DMS53 treated with DMSO at 0.1 percent for 48 hours (cell line): Measurements from ENCODE around the gene DCTN3.
"Not testable (repeated sequence)": the region's sequence is repeated elsewhere in the genome, so short reads cannot be mapped to it uniquely, and the experiment has no call there.

Source experiments
- DNase-seq: peaks from one replicate; lab custom pipeline; 2025; ENCODE audit not compliant: unreplicated experiment; lab: John Stamatoyannopoulos, UW

The DCTN3 gene

DNA sequence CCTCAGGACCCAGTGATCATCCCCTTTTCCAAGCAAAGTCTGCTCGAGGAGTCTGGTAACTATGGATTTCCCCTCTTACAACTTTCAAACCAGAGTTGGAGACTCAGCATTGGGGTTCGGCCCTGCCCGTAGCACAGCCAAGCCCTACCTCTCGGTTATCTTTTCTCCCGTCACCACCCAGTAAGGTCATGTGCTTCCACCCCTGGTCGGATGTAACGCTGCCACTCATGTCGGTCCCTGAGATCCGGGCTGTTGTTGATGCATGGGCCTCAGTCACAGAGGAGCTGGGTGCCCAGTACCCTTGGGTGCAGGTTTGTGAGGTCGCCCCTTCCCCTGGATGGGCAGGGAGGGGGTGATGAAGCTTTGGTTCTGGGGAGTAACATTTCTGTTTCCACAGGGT is 27.4 kb upstream of the DCTN3 start:
- DNase-seq: no peak

DNA sequence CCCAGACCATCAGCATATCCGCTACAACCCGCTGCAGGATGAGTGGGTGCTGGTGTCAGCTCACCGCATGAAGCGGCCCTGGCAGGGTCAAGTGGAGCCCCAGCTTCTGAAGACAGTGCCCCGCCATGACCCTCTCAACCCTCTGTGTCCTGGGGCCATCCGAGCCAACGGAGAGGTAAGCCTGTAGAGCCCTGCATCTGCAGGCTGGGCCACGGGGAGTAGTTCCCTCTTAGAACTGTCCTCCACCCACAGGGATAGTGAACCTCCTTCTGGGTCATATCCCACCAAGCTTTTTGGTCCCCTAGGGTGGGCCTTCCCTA is 26.7 kb upstream of the DCTN3 start:
- no peak for DNase-seq

DNA sequence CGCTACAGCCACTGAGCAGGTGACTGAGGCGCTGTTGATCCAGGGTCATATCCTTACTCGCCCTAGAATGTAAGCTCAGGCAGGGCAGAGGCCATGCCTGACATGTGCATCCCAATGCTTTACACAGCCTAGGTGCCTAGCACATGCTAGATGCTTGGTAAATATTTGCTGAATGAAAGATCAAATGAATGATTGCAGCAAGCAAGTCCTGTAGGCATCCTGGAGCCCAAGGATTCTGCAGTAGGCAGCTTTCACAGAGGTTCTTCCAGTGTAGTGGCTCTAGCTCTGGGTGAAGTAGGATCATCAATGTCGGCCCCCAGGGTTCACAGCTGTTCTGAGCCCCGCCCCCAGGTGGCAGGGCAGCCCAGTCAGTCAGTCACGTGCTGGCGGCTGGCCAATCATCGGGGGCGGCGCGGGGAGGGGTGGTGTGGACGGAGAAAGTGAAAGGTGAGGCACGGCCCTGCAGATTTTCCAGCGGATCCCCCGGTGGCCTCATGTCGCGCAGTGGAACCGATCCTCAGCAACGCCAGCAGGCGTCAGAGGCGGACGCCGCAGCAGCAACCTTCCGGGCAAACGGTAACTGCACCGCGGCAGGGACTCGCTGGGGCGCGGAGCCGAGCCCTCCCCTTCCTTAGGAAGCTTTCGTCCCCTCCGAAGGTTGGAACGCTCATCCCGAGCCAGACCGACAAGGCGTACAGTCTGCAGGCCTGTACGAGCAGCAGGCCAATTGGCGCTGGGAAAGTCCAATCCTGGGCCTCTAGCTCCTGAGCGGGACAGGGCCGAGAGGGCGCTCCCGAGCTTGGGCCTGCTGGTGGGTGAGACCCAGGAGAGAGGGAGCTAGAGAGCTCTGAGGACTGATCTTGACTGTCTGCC is 26.2 kb upstream of the DCTN3 start, which contains the start of gene GALT:
TSS of gene GALT (plus strand) at position 465 of the 873 bp plus-strand sequence. CDS start at position 495, 30 bp downstream.
- peak; percentile 63 for DNase-seq

DNA sequence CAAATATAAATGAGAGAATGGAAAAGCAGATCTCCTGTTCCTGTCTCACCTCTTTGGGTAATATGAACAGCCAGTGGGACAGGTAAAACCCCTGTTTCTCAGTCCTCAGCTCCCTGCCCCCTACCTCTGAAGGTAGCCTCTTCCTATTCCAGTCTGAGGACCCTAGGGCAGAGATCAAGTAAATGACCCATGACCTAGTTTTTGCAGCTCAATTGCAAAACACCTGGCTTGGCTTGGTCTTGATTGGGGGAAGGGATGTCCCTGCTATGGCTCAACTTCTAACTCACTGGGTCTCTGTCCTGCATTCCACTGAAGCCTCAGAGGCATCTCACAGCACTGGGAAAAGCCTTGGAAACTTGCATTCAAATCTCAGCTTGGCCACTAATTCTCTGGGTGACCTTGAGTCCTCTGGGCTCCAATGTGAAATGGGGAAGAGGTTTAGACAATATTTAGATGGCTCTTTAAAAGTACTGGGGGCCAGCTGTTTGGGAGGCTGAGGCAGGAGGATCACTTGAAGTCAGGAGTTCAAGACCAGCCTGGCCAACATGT is 24.5 kb upstream of the DCTN3 start:
- DNase-seq: no peak

DNA sequence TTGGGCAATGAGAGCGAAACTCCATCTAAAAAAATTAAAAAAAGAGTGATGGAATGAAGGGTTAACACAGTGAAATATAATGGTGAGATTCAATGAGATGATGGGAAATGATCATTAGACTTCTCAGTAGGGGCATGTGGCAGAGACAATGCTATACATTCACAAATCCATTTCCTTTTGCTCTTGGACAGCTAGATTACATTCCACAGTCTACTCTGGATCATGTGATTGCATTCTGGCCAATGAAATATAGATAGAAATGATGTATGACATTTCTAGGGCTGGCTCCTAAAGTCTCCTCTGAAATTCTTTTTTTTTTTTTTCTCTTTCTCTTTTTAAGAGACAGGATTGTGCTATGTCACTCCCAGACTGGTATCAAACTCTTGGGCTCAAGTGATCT is 22.4 kb upstream of the DCTN3 start:
- no peak for DNase-seq

DNA sequence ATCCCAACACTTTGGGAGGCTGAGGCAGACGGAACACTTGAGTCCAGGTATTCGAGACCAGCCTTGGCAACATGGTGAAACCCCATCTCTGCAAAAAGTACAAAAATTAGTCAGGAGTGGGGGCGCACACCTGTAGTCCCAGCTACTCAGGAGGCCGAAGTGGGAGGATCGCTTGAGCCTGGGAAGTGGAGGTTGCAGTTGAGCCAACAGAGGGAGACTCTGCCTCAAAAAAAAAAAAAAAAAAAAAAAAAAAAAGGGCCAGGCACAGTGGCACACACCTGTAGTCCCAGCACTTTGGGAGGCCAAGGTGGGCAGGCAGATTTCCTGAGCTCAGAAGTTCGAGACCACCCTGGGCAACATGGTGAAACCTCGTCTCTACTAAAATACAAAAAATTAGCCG is 19.0 kb upstream of the DCTN3 start:
- not testable (repeated sequence) for DNase-seq

DNA sequence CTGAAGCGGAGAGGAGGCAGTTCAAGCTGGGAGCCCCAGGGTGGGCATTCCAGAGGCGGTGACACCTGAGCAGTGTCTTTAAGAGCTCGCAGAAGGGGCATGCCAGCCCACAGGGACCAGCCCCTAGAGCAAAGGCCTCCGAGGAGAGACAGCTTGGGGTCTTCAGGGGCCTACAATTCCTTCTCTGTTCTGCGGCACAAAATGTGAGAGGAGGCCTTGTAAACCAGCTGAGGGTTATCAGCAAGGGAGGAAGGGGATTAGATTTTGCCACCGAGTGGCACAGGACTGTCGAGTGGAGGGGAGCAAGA is 17.8 kb upstream of the DCTN3 start:
- no peak for DNase-seq

DNA sequence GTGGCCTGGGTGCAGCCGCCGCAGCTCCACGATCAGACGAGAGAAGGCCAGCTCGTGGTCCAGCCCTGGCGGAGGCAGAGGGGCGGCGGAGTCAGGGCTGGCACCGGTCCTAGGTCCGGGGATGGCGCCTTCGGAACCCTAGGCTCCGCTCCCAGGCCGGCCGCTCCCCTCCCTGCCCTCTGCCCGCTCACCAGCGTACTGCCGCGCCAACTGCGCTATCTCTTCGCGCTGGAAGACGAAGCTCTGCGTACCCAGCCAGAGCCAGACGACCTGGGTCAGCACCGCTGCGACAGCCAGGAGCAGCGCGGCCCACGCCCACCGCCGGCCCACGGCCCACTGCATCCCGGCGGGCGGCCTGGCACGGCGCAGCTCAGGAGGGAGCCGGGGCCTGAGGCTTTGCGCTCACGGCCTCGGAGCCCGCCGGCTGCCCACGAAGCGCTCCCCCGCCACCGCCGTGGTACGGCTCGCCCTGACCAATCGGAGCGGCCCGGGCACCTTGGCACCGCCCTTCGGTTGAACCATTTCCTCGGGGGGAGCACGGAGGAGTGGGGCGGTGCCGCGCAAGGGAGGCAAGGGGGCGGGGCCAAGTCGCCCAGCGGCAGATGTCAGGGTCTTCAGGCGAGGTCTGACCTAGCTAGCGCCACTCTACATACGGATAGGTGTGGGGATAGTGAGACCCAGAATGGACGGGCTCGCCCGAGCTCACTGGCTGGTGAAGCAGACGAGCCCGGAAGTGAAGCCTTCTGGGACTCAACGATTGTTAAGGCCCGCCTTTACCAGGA is 17.3 kb upstream of the DCTN3 start, which contains the start of gene SIGMAR1:
TSS of gene SIGMAR1 (minus strand) at position 432 of the 782 bp plus-strand sequence. CDS start at position 342, 90 bp downstream.
- DNase-seq: peak; percentile 35

DNA sequence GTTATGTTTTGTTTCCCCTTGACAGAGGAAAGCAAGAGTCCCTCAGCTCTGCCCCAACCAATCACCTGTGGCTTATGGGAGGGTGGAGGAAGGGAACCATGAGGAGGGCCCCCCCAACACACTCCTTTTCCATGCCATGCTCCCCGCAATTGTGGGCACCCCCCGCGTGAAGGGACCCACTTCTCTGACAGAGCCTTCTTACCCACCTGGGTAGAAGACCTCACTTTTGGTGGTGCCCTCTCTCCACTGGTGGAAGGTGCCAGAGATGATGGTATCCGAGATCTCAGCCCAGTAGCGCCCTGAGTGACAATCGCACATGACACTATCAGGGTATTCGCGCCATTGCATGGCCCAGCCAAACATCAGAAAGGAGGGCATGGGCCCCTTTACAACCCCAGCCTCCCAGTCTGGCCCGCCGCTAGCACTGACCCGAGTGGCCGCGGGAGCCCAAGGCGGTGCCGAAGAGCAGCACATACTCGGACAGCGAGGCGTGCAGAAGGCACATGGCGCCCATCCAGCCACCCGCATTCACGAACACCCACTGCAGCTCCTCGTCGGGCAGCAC is 16.6 kb upstream of the DCTN3 start:
- DNase-seq: no peak

DNA sequence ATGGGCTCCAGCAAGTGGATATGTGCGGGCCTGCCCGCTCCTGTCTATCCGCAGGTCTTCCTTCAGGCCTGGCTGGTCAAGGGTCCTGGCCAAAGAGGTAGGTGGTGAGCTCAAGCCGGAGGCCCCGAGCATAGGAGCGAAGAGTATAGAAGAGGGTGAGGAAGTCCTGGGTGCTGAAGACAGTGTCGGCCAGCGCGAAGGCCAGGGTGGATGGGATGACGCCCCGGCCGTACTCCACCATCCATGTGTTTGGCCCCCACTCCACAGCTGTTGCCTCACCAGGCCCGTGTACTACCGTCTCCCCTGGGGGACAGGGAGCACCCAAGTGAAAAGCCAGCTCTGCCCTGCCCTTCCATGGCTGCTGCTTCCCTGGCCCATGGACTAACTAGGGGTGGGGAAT is 15.3 kb upstream of the DCTN3 start:
- no peak for DNase-seq

DNA sequence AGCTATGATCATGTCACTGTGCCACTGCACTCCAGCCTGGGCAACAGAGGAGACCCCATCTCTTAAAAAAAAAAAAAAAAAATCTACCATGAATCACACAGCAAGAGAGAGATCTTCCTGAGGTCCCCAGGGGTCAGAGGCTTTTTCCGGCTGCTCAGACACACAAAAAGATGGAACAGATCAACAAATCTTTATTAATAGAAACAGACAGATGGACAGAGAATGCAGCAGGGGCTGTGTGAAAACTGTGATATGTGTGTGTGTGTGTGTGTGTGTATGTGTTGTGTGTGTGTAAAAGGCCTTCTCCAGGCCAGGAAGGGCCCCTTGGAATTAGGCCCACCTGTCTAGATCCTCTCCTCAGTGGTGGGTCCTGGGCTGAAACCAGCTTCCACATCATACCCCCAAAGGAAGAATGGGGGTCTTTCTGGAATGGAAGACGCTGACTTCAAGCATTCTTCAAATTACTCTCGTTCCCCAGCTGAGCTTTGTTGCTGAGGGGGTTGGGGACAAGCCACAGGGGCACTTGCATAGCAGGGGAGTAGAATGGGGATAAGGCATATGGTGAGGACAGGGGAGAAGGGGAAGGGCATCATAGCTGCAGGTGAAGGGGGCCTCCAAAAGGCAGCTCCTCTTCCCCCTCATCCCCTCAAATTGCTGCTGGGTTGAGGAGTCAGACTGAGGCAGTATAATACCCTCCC is 14.4 kb upstream of the DCTN3 start:
- DNase-seq: no peak

DNA sequence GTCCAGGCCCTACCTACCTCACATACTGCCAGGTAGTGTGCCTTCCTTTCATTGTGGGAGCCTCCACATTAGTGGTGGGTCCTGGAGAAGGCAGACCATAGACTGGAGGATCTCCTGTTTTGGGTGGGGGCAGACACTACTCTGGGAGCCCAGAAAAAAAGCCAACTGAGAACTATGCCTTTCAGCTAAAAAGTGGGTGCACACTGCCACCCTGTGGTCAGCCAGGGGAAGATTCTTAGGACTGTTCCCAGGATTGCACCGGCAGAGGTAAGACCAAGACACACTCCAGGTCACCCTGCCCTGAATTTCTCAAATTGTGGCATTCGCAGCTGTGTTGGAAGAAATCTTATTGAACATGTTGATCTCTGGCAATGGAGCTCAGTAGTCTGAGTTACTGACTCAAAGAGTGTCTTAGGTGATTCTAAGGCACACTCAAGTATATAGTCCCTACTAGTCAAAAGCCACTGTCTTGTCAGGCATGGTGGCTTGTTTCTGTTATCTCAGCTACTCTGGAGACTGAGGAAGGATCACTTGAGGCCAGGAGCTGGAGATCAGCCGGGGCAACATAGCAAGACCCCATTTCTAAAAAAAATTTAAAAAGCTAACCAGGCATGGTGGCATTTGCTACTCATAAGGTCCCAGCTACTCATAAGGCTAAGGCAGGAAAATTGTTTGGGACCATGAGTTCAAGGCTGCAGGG is 13.7 kb upstream of the DCTN3 start:
- peak; percentile 37 for DNase-seq

DNA sequence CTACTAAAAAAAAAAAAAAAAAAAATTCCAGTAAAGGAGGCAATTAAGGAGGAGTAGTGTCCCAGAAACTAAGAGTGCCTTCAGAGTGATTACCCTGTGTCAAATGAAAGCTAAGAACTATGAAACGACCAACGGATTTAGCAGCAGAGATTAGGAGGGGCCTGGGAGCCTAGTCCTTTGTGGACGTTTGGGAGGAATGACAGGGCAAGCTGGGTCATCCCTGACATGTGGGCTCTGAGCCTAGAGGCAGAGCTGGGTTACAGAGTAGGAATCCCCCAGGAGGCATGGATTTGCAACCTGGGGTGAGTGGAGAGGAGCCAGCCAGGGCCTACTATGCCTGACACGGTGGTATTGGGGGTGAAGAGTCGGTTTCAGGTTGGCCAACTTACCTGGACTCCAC is 12.9 kb upstream of the DCTN3 start:
- no peak for DNase-seq

DNA sequence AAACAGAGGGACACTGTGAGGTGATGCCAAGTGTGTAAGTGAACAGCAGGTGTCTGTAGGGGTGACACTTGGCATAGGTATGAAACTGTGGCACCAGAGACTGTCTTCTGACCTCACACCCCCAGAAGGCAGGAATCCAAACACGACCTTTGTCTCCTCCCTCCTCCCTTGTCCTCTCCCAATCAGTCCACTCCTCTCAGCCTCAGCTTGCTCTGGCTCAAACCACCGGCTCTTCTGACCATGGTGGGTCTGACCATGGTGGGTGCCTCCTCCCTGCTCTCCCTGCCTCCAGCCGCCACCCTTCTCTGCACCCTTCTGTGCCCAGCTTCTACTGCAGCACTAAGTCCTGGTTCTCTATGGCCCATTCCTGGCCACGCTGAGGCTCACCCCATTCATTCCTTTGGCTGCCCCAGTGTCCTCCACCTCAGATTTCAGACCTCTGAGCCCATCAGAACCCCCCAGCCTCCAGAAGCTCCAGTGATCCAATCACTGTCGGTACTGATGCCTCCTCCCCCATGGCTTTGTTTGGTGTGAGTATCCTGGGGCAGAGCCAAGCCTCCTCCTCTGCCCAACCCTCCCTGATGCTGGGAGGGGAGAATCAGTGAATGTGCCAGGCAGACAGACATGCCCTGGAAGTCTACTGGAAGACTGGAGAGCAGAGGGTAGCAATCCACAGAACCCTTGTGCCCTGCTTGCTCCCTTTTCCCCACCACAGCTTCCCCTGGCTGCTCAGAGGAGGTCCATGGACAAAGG is 10.3 kb upstream of the DCTN3 start:
- DNase-seq: no peak

DNA sequence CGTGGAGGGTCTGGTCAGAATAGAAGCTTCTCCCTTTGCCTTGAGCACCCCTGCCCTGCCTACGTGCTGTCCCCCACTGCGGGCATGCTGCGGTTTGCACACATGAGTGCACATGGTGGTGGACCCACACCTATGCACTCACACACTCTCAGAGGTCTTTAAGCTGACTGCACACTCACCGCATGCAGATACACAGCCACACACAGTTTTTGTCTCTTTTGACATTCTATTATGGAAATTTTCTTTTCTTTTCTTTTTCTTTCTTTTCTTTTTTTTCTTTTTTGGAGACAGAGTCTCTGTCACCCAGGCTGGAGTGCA is 9.2 kb upstream of the DCTN3 start:
- DNase-seq: no peak

DNA sequence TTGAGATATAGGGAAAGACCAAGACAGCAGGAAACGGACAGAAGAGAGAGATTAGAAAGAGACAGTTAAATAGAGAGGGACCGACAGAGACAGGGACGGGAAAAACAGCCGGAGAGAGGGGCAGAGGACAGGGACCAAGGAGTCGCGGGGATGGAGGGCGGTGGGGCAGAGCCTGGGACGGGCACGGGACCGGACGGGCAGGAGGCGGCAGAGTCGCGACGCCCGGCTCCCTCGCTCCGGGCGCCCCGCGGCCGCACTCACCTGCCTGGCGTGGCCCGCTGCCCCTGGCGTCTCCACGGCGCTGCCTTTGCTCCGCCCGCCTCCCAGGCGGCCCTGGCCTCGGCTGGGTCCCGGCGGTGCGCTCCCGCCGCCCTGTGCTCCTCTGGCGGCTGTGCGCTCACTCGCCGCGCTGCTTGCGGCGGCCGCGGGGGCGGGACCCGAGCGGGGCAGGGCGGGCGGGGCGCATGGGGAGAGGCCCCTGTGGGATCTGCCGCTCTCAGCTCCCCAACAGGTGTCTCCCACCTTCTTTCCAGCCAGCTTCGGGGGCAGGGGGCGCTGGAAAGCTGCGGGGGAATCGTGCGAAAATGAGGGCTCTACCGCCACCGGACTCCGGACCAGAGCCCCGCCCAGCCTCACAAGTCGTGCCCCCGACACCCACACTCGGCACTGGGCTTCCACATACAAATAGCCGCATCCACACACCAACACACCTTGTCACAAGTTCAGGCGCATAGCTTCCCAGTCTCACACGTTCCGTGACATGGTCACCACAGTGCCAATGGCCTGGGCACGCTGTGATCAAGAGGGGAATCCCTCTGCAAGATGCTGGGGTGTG is 8.6 kb upstream of the DCTN3 start, which contains the start of gene ARID3C:
TSS of gene ARID3C (minus strand) at position 411 of the 835 bp plus-strand sequence. CDS start 1,052 bp downstream, outside the sequence.
- DNase-seq: no peak

DNA sequence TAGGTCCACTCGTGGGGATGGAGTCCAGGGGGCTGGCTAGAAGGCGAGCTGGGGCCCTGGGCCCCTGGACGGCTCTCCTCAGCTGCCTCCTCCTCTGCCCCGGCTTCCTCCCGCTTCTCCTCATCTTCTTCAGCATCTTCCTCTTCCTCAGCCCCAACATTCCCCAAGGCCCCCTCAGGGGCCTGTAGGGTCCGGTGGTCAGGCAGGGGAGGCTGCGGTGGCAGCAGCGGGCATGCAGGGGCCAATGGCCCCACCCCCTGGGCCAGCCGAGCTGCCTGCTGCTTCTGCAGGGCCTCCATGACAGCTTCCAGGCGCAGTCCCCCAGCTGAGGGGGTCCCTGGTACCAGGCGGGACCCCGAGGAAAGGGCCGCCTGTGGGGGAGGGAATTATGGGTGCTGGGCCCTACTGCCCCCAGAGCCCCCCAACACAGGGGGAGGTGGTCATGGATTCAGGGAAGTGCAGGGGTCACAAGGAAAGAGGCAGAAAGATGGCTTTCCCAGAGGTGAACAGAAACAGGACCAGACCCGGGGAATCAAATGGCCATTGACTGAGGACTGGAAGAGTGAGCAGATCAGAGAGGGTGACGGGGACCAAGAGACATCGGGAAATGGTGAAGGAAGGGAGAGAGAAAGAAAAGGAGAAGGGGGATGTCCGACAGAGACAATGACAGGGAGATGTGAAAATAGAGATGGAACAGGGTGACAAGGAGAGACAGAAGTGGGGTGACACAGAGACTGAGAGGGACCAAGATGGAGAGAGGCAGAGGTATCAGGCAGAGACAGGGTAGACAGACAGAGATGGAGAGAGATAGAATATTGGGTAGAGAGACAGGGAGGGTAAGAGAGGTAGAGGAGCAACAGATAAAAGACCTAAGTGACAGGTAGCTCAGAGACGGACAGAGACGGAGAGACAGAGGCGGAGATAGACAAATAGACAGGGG is 7.7 kb upstream of the DCTN3 start:
- DNase-seq: no peak

DNA sequence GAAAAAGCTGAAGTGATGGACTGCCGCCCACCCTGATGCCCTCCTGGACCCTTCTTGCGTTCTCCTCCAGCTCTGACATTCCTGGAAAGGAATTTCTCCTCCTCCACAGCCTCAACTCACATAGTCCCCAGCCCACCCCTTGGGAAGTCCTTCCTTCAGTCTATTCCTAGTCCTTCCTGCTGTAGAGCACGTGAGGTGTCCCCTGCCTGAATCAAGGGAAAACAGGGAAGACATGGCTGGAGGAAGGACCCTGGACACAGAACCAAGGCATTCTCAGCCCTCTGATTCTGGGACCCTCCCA is 4.8 kb upstream of the DCTN3 start:
- no peak for DNase-seq
